KMS-11 (cell line): Measurements from ENCODE around the gene SUGCT.

Experiments
- H2AFZ ChIP-seq: fragments of 200-600 bp; sonication (generic); 2 replicates; pipeline ENCODE4 v1.6.1; 2016; ENCODE audit warnings: antibody characterized with exemption, mixed run types, low read depth
- H3K27ac ChIP-seq: fragments of 200-600 bp; sonication (generic); 2 replicates; pipeline ENCODE4 v1.6.1; 2016; ENCODE audit warnings: mild to moderate bottlenecking, mixed run types
- H3K27me3 ChIP-seq: fragments of 200-600 bp; sonication (generic); 2 replicates; pipeline ENCODE4 v1.6.1; 2017; ENCODE audit warnings: mild to moderate bottlenecking, low read depth, mixed run types, moderate library complexity; ENCODE audit not compliant: insufficient read depth
- H3K36me3 ChIP-seq: fragments of 200-600 bp; sonication (generic); 2 replicates; pipeline ENCODE4 v1.6.1; 2017; ENCODE audit warnings: mild to moderate bottlenecking, mixed run types; ENCODE audit not compliant: insufficient read depth
- H3K4me1 ChIP-seq: fragments of 200-600 bp; sonication (generic); 2 replicates; pipeline ENCODE4 v1.6.1; 2016; ENCODE audit warnings: mild to moderate bottlenecking, low read depth, mixed run types; ENCODE audit not compliant: poor library complexity, severe bottlenecking
- H3K4me2 ChIP-seq: fragments of 200-600 bp; sonication (generic); 2 replicates; pipeline ENCODE4 v1.7.0; 2016; ENCODE audit warnings: mild to moderate bottlenecking, mixed run types
- H3K4me3 ChIP-seq: fragments of 200-600 bp; sonication (generic); IDR thresholded peaks from 2 replicates; pipeline ENCODE4 v1.6.1; 2017; ENCODE audit warnings: low read depth, low read length, mixed read lengths; ENCODE audit not compliant: insufficient read depth
- H3K79me2 ChIP-seq: fragments of 200-600 bp; sonication (generic); 2 replicates; pipeline ENCODE4 v1.6.1; 2016; ENCODE audit warnings: low read depth, mixed run types; ENCODE audit not compliant: insufficient read depth
- H3K9ac ChIP-seq: fragments of 200-600 bp; sonication (generic); 2 replicates; pipeline ENCODE4 v1.6.1; 2016; ENCODE audit warnings: mild to moderate bottlenecking, mixed run types
- H4K20me1 ChIP-seq: fragments of 200-600 bp; sonication (generic); 2 replicates; pipeline ENCODE4 v1.6.1; 2016; ENCODE audit warnings: mild to moderate bottlenecking, mixed run types; ENCODE audit not compliant: insufficient read depth
- TF ChIP-seq, protein P1 (sequence below): fragments of 200-600 bp; sonication (generic); conservative IDR thresholded peaks from 2 replicates; pipeline ENCODE4 v1.6.1; 2017; ENCODE audit warnings: low read depth, mild to moderate bottlenecking, antibody characterized with exemption, low read length, moderate library complexity, mixed read lengths

SUGCT gene

DNA sequence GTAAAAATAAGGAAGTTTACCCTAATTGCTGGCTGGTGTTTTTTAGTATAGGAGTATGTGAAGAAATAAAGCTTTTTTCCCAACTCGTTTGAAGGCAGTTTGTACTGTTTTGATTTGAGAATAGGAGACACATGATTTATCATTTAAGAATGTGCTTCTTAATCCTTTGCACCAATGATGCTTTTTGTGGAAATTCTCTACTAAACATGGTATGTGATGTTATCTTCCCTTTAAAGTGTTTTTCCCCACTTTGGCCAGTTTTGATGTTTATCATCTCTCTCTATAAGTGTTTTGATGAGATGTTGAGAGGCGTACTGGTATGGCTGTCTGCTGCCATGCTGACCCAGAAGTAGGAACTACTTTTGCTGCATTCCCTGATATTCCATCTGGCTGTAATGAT, 85.1 kb downstream of the SUGCT start:
- H4K20me1 ChIP-seq: no peaks in the 10 kb centered on the region
- H3K36me3 ChIP-seq: no peaks in the 10 kb centered on the region
- no peak overlapping the region for H3K4me3 ChIP-seq
- no peak overlapping the region for H2AFZ ChIP-seq
- no peaks in the 10 kb centered on the region for H3K79me2 ChIP-seq
- TF ChIP-seq, protein P1, sequence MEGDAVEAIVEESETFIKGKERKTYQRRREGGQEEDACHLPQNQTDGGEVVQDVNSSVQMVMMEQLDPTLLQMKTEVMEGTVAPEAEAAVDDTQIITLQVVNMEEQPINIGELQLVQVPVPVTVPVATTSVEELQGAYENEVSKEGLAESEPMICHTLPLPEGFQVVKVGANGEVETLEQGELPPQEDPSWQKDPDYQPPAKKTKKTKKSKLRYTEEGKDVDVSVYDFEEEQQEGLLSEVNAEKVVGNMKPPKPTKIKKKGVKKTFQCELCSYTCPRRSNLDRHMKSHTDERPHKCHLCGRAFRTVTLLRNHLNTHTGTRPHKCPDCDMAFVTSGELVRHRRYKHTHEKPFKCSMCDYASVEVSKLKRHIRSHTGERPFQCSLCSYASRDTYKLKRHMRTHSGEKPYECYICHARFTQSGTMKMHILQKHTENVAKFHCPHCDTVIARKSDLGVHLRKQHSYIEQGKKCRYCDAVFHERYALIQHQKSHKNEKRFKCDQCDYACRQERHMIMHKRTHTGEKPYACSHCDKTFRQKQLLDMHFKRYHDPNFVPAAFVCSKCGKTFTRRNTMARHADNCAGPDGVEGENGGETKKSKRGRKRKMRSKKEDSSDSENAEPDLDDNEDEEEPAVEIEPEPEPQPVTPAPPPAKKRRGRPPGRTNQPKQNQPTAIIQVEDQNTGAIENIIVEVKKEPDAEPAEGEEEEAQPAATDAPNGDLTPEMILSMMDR: no peak
- H3K27ac ChIP-seq: no peak overlapping the region
- H3K9ac ChIP-seq: no peak overlapping the region
- H3K27me3 ChIP-seq: no peaks in the 10 kb centered on the region
- H3K4me2 ChIP-seq: no peak overlapping the region
- H3K4me1 ChIP-seq: no peaks in the 10 kb centered on the region

DNA sequence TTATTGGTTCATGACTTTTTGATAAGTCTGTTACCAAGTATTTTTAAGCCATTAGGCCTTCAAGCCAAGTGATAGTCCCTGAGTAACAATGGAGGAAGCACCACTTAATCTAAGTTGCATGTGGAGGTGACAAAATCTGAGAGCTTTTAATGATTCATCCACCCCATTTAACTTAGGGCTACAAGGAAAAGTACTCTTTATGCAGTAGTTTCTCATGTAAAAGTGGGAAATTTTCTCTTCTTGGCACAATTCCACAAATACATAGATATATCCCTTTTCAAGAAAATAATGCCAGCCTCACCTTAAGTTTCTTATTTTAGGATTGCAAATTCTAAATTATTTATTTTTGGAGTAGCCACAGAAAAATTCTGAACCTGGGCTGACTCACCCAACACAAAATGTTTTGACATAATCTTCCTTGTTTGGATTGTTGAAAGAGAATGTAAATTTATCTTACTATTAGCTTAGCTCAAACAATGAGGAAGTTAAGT, 85.7 kb downstream of the SUGCT start:
- Histone ChIP-seq H3K4me3 (no peak overlapping the region), H4K20me1 (no peaks in the 10 kb centered on the region), H3K4me1 (no peaks in the 10 kb centered on the region), H3K4me2 (no peak overlapping the region), H2AFZ (no peak overlapping the region), H3K9ac (no peak overlapping the region), H3K79me2 (no peaks in the 10 kb centered on the region), H3K27ac (no peak overlapping the region), H3K36me3 (no peaks in the 10 kb centered on the region), H3K27me3 (no peaks in the 10 kb centered on the region)
- TF ChIP-seq, protein P1: no peak

DNA sequence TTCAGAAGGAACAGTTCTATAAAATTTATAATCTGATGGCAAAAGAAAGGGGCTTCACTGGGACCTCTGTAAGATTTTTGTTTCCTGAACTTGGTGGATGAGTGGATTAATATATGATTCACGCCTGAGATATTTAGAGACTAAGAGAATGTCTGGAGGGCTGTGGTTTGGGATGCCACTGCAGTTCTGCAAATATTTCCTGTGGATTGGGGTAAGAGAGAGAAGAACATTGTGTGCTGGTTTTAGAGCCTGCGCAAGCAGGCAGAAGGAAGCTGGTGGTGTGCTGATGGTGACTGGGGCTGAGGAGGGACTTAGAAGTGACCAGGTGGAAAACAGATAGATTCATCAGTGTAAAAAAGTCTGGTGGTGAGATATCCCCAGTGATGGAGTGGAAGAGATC, 87.0 kb downstream of the SUGCT start:
- Histone ChIP-seq H3K79me2 (no peaks in the 10 kb centered on the region), H3K4me2 (no peak overlapping the region), H4K20me1 (no peaks in the 10 kb centered on the region), H3K27me3 (no peaks in the 10 kb centered on the region), H3K36me3 (no peaks in the 10 kb centered on the region), H3K4me1 (no peaks in the 10 kb centered on the region), H3K27ac (no peak overlapping the region), H3K4me3 (no peak overlapping the region), H2AFZ (no peak overlapping the region), H3K9ac (no peak overlapping the region)
- TF ChIP-seq, protein P1: no peak

DNA sequence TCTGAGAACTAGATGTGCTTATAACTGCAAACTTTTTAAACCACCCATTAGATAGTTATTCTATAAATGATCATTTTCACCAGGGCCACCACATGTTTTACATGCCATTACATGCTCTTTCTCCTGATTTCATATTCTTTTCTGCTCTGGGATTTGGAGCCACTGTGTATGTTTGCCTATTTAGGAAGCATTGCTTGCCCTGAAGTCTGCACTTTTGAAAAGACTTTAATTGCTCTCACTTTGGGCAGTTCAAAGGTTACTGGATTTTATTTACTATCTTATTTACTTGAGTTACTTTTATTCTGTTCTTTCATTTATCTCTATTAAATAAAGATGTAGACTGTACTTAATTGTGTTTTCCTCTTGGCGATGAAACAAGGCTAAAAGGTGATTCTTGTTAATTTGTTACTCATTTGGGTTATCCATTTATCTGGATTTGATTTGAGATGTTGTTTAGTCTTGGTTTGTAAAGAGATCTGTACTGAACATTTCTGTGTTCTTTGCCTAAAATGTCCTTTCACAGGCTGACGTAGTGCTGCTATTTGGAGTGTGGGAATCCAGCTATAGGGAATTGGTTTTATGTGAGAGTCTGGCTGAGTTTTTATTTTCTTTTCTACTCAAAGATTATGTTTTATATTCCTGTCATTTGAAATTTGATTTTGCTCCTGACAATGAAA, 88.8 kb downstream of the SUGCT start:
- Histone ChIP-seq H2AFZ (no peak overlapping the region), H3K36me3 (no peaks in the 10 kb centered on the region), H3K4me2 (no peak overlapping the region), H3K4me1 (no peaks in the 10 kb centered on the region), H4K20me1 (no peaks in the 10 kb centered on the region), H3K27me3 (no peaks in the 10 kb centered on the region), H3K9ac (no peak overlapping the region), H3K79me2 (no peaks in the 10 kb centered on the region), H3K4me3 (no peak overlapping the region), H3K27ac (no peak overlapping the region)
- TF ChIP-seq, protein P1: no peak
